ENCODE measurements around the gene TARS2. TPM values are rescaled to one million over a fixed set of nuclear protein-coding genes. Genes with fewer than 3 reads are reported as not detected.
A peak's percentile ranks its signal among the peaks of the same experiment; 100 is the strongest.

The TARS2 gene
- total RNA-seq: 14.8 TPM

GRCh38 chr1:150486966-150487762, at the start of gene TARS2:
Gene TARS2 (plus strand): TSS chr1:150487419. CDS start chr1:150487451, 32 bp downstream.
- peak; percentile 95 for DNase-seq

GRCh38 chr1:150441121-150441520, 46.1 kb upstream of the TARS2 start:
- no peak for DNase-seq

- DNase-seq: no peak
These were observed 43.0 kb upstream of the TARS2 start for GRCh38 chr1:150444232-150444631.

GRCh38 chr1:150456146-150456647, 31.0 kb upstream of the TARS2 start:
- no peak for DNase-seq

- peak; percentile 45 for DNase-seq
These were observed 22.8 kb upstream of the TARS2 start for GRCh38 chr1:150464422-150464826.

GRCh38 chr1:150466964-150467363, 20.3 kb upstream of the TARS2 start:
- no peak for DNase-seq

- no peak for DNase-seq
These were observed 17.9 kb upstream of the TARS2 start for GRCh38 chr1:150469291-150469690.

- DNase-seq: no peak
These were observed 14.5 kb upstream of the TARS2 start for GRCh38 chr1:150472601-150473200.

GRCh38 chr1:150473659-150474058, 13.6 kb upstream of the TARS2 start:
- DNase-seq: no peak

- no peak for DNase-seq
These were observed 12.3 kb upstream of the TARS2 start for GRCh38 chr1:150474869-150475268.

GRCh38 chr1:150476754-150477153, 10.5 kb upstream of the TARS2 start:
- DNase-seq: peak; percentile 16

GRCh38 chr1:150477320-150477719, 9.9 kb upstream of the TARS2 start:
- no peak for DNase-seq

GRCh38 chr1:150477733-150478132, 9.5 kb upstream of the TARS2 start:
- no peak for DNase-seq

- no peak for DNase-seq
These were observed 7.8 kb upstream of the TARS2 start for GRCh38 chr1:150479370-150479769.

- no peak for DNase-seq
These were observed 7.3 kb upstream of the TARS2 start for GRCh38 chr1:150479927-150480352.

- DNase-seq: no peak
These were observed 2.8 kb upstream of the TARS2 start for GRCh38 chr1:150484431-150484830.

GRCh38 chr1:150484861-150485260, 2.4 kb upstream of the TARS2 start:
- no peak for DNase-seq

GRCh38 chr1:150487763-150488115, 520 bp downstream of the TARS2 start:
- no peak for DNase-seq

GRCh38 chr1:150493175-150493574, 6.0 kb downstream of the TARS2 start:
- no peak for DNase-seq

- no peak for DNase-seq
These were observed 11.1 kb downstream of the TARS2 start for GRCh38 chr1:150498342-150498741.

- no peak for DNase-seq
These were observed 18.2 kb downstream of the TARS2 start for GRCh38 chr1:150505431-150505830.

GRCh38 chr1:150507912-150508864, 21.0 kb downstream of the TARS2 start, which contains the start of gene ECM1:
Gene ECM1 (plus strand): TSS chr1:150508109. CDS start chr1:150508210, 101 bp downstream.
- DNase-seq: peak; percentile 31
